Right renal cortex interstitium (tissue), 3 donors: Measurements from ENCODE around the gene GON4L. TPM values are rescaled to one million over a fixed set of nuclear protein-coding genes. Genes with fewer than 3 reads are reported as not detected.
A peak's percentile ranks its signal among the peaks of the same experiment; 100 is the strongest.
"Not testable (repeated sequence)": the region's sequence is repeated elsewhere in the genome, so short reads cannot be mapped to it uniquely, and the experiment has no call there.

ENCODE experiments used
- DNase-seq, 3 donors: peaks; one replicate each; pipeline ENCODE4 v3.0.0-alpha.2; 2013; ENCODE audit warnings: low read depth in 3 of 3, low spot score in 2 of 3
- polyA plus RNA-seq, 3 donors: library from polyadenylated mRNA; unstranded; fragments of 120-200 nt; gene quantifications; one replicate each; pipeline ENCODE4 v1.2.1, GENCODE V29; 2013; ENCODE audit not compliant: insufficient read length in 3 of 3

GON4L gene
- polyA plus RNA-seq, 3 donors = 37.9 to 47.9 (median 40.0) TPM

DNA sequence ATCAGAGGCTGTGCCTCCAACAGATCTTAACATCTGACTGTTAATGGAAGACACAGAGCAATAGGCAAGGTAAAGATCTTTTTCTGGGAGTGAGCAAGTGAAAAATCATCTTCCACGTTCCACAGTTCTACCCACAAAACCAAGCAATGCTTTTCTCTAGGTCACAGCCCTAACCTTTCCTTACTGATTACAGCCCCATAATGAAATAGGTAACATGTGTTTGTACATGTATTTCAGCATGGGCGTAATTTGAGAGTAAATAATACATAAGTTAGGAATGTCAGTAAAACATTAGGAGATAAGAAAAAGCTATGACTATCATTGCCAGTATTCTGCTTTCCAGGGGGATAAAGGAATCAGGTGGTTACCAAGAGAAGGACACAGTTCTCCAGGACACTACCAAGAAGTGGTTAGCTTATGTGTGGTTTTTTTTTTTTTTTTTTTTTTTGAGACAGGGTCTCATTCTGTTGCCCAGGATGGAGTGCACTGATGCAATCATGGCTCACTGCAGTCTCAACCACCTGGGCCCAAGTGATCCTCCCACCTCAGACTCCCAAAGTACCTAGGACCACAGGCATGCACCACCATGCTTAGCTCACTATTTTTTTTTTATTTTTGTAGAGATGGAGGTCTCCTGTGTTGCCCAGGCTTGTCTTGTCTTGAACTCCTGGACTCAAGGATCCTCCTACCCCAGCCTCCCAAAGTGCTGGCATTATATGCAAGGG, 96.1 kb downstream of the GON4L start:
- no peak for DNase-seq

DNA sequence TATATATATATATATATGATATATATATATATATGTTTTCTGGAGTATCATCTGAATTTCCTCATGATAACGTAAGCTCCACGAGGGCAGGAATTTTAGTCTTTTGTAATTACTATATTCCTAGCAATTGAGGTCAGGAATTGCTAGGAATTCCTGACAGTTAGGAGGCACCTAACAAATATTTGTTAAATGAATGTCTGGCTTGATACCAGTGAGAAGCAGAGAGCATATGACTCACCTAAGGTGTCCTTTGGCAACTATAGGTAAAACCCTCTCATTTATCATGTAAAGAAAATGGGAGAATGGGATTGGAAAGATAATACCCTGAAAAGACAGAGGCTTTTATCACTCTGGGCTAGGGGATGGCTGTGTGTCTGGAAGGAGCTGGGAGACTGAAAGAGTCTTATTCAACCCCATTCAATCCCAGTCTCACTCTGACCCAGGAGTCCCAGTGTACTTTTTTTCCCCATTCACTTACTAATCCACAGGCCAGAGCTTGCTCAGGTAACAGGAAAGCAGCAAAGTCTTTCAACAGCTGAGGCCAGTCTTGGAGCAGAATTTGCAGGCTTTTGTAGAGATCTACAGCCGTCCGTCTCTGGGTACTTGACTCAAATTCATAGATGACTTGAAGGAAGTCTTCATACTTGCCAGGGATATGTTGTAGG, 96.9 kb downstream of the GON4L start:
- DNase-seq = no peak

DNA sequence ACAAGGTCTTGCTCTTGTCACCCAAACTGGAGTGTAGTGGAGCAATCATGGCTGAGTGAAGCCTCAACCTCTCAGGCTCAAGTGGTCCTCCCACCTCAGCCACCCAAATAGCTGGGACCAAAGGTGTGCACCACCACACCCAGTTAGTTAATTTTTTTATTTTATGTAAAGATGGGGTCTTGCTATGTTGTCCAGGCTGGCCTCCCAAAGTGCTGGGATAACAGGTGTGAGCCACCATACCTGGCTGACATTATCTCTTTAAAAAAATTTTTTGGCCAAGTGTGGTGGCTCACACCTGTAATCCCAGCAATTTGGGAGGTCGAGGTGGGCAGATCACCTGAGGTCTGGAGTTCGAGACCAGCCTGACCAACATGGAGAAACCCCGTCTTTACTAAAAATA, 98.0 kb downstream of the GON4L start:
- DNase-seq = not testable (repeated sequence)

DNA sequence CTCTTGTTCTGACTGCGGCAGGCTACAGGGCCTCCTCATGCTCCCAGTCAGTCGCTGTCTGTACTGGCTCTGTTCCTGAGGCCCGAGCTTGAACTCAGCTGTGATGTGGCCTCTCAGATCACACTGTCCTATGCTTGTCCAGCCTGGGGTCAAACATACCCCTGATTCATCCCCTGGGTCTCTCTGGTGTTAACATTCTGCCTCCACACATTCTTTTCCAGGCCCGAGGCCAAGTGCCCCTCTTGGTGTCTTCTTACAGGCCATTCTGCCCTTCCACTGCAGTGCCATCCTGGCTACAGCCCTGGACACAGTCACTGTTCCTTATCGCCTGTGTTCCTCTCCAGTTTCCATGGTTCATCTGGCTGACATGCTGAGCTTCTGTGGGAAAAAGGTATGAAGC, 108.9 kb downstream of the GON4L start:
- DNase-seq = not testable (repeated sequence)

DNA sequence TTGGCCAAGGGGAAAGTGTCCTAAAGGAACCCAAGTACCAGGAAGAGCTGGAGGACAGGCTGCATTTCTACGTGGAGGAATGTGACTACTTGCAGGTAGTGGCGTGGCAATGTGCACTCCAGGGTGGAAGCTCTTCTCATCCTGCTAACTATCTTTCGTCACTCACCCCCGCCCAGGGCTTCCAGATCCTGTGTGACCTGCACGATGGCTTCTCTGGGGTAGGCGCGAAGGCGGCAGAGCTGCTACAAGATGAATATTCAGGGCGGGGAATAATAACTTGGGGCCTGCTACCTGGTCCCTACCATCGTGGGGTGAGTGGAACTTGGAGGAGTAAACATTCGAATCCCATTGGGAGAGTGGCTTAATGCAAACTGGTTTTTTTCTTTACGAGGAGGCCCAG, 109.4 kb downstream of the GON4L start:
- DNase-seq = not testable (repeated sequence)

DNA sequence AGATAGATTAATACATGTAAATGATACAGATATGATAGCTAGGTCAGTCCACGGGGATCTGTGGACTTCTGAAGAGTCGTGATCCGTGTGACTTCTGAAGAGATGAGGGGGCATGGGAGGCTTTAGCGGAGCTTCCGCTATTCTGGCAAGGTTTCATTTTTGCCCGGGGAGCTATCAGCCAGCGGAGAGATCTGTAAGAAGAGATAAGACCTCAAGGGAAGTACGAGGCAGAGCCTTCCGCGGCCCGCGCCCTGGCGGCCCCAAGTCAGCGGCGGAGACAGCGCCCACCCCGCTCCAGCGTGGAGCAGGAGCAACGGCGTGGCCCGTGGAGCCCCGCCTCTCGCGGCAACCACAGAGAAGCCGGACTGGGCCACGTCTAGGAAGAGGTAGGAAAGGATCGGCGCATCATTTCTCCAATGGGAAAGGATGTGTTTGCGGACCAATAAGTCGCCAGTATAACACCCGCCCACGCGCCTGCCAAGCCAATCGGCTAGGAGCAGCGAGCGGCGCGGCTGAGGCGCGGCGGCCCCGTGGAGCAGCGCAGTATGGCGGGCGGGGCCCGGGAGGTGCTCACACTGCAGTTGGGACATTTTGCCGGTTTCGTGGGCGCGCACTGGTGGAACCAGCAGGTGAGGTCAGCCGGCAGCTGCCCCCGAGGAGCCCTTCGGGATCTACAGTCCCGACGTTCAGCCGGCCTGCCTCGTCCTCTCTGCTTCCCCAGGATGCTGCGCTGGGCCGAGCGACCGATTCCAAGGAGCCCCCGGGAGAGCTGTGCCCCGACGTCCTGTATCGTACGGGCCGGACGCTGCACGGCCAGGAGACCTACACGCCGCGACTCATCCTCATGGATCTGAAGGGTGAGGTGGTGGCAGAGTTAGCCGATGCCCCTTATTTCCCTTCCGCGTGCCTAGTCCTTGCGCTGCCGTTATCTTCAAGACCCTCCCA, 111.5 kb downstream of the GON4L start:
- DNase-seq = peak; percentile 72 to 90 (median 85)

DNA sequence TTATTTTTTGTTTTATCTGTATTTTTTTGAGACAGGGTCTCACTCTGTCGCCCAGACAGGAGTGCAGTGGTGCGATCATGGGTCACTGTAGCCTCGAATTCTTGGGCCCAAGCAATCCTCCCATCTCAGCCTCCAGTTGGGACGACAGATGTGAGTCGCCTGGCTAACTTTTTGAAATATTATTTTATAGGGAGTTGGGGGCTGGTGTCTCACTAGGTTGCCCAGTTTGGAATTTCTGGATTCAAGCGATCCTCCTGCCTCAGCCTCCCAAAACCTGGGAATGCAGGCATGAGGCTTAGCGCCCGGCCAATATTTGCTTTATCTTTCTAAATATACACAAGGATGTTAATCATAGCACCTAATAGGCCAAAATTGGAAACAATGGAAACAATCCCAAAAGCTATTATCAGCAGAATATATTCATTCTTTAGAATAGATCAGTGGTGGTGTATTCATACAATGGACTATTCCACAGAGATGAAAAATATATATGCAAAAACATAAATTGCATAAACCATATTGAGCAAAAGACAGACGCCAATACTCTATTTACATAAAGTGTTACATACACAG, 112.2 kb downstream of the GON4L start:
- DNase-seq = no peak

DNA sequence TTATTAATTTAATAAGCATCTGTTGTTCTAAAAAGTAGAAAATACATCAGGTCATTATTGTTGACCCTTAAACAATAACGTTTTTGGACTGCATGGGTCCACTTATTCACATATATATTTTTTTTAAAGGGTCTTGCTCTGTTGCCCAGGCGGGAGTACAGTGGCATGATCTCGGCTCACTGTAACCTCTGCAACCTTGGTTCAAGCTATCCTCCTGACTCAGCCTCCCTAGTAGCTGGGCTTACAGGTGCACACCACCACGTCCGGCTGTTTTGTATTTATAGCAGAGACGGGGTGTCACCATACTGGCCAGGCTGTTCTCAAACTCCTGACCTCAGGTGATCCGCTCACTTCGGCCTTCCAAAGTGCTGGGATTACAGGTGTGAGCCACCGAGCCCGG, 115.1 kb downstream of the GON4L start:
- no peak for DNase-seq

DNA sequence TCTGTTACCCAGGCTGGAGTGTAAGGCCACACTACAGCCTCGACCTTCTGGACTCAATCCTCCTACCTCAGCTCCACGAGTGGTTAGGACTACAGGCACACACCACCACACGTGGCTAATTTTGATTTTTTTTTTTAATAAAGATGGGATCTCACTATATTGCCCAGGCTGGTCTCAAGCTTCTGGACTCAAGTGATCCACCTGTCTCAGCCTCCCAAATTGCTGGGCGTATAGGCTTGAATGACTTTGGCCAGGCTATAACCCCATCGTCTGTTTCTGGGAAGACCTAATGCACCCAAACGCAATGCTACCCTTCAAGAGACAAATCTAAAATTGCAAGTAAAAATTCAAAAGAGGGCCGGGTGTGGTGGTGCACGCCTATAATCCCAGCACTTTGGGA, 116.0 kb downstream of the GON4L start:
- DNase-seq = no peak

DNA sequence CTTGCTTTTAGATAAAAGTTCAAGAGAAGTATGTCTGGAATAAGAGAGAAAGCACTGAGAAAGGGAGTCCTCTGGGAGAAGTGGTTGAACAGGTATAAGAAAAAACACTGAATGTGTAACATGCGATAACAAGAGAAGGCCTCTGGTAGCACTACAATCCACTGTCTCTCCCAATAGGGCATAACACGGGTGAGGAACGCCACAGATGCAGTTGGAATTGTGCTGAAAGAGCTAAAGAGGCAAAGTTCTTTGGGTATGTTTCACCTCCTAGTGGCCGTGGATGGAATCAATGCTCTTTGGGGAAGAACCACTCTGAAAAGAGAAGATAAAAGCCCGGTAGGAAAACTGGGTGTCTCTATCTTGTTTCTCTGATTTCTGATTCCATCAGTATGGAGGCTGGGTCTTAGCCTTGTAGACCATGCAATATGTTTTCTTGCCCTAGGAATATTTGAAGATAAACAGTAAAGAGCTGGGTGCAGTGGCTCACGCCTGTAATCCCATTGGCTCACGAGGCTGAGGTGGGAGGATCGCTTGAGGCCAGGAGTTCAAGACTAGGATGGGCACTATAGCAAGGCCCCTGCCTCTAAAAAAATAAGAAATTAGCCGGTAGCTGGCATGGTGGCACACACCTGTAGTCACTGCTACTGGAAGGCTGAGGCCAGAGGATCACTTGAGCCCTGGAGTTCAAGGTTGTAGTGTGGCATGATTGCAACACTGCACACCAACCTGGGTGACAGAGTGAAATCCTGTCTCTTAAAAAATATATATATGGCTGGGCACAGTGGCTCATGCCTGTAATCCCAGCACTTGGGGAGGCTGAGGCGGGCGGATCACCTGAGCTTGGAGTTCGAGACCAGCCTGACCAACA, 127.7 kb downstream of the GON4L start:
- peak in 1 of 3 donors; percentile 41 for DNase-seq

DNA sequence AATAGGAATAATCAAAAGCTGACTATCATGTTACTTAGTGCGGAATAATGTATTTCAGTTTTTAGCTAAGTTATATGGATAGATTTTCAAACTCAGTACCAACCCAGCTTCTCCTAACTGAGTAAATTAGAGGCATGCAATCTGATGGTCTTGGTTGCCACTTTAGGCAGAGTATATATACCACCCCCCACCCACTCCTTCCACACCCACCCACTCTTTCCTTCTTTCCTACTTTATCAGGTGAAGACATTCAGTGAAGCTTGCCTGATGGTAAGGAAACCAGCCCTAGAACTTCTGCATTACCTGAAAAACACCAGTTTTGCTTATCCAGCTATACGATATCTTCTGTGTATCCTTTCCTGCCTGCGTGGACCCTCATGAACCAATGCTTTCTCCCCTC, 131.9 kb downstream of the GON4L start:
- no peak for DNase-seq

DNA sequence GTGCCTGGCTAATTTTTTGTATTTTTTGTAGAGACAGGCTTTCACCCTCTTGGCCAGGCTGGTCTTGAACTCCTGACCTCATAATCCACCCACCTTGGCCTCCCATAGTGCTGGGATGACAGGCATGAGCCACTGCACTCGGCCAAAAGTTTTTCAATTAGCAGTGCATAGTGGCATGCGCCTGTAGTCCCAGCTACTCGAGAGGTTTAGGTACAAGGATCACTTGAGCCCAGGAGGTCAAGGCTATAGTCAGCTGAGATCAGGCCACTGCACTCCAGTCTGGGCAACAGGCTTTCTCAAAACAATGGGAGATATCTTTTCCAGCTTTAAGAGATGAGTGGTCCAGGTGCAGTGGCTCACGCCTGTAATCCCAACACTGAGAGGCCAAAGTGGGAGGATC, 137.3 kb downstream of the GON4L start:
- no peak for DNase-seq

DNA sequence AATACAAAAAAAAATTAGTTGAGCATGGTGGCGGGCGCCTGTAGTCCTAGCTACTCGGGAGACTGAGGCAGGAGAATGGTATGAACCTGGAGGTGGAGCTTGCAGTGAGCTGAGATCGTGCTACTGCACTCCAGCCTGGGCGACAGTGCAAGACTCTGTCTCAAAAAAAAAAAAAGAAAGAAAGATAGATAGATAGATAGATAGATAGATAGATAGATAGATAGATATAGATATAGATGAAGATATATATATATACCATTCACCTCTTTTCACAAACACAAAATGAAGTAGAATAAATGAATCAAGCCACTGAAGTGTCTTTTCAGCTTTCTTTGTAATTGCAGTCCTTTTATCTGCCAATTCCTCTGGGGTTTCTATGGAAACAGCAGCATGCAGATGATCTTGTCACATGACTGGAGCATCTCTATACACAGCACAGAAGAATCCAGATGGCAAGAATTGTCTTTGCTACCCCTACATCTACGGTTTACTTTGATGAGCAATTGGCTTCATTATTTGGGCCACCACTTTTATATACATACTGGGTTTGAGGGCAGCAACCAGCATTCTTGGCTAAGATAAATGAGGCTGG, 138.4 kb downstream of the GON4L start:
- DNase-seq = not testable (repeated sequence)

DNA sequence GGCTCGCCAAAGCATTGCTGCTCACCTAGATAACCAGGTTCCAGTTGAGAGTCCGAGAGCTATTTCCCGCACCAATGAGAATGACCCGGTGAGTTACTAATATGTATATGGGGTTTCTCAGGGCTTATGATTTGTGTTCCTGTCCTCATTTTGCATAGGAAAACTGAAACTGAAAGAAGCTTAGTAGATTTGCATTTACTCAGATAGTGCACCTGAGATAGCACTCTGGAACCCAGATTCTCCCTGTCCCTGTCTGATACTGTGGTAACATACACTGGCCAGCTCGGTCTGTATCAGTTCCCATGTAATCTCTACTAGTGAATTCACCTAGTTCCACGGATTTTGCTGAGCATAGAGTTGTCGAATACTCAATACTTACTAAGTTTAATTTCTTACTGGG, 140.0 kb downstream of the GON4L start:
- no peak for DNase-seq

DNA sequence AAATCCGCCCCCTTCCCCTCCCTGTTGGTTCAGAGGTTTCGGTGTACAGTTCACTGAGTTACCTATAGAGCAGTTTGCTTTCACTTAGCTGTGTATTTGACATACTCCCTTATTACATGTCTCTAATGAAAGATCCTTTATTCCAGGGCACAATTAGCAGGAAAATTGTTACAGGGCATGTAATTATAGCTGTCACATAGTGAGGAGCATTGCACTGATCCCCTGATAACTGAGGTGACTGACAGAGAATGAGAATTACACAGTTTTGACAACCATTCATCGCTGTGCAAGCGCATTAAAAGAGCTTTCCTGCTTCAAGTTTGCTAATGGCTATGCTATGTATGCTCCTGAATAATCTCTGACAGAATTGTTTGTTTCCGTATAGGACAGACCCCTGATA, 141.2 kb downstream of the GON4L start:
- no peak for DNase-seq

DNA sequence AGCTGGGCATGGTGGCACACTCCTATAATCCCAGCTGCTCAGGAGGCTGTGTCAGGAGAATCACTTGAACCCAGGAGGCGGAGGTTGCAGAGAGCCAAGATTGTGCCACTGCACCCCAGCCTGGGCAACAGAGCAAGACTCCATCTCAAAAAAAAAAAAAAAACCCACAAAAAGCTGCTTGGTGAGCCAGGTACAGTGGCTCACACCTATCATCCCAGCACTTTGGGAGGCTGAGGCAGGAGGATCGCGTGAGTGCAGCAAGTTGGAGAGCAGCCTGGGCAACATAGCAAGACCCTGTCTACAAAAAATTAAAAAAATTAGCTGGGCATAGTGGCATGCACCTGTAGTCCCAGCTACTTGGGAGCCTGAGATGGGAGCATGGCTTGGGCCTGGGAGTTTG, 142.0 kb downstream of the GON4L start:
- not testable (repeated sequence) for DNase-seq

DNA sequence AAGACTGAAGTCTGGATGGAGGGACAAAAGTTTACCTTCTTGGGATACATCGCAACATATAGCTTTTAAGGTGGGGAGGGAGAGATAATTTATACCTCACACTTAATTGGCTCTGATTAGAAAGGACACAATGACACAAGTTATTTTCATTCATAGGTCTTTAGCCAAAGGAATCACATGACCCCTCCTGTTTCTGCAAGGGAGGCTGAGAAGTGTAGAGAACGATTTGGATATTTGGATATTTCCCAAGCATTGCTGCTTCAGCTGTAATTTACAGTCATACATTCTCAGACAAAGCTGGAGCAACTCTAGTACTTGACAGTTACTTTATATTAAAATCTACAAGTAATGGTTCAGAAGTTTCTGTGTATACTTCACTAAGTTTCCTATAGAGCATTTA, 143.9 kb downstream of the GON4L start:
- no peak for DNase-seq

DNA sequence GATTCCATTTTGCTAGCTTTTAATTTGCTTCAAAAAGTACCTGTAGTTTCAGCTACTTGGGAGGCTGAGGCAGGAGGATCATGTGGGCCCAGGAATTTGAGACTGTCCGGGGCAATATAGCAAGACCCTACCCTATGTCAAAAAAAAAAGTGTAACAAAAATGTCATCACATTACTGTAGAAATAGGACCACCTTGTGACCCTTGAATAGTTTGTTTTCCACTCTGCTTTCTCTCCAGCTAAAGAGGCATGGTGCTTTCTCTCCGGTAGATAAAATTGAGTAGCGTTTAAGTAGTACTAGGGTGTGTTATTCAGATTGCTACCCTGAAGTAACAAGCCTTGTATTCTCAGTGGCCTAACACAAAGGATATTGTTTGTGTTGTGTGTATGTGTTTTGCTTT, 144.4 kb downstream of the GON4L start:
- DNase-seq = not testable (repeated sequence)

DNA sequence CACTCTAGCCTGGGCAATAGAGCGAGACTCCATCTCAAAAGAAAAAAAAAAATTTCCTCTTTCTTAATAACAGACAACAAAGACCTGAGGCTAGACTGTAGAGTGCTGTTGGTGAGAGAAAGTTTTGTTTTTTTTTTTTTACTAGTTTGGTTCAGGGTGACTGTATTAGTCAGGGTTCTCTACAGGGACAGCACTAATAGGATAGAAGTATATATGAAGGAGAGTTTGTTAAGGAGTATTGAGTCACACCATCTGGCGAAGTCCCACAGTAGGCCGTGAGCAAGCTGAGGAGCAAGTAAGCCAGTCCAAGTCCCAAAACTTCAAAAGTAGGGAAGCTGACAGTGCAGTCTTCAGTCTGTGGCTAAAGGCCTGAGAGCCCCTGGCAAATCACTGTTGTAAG, 145.6 kb downstream of the GON4L start:
- not testable (repeated sequence) for DNase-seq

DNA sequence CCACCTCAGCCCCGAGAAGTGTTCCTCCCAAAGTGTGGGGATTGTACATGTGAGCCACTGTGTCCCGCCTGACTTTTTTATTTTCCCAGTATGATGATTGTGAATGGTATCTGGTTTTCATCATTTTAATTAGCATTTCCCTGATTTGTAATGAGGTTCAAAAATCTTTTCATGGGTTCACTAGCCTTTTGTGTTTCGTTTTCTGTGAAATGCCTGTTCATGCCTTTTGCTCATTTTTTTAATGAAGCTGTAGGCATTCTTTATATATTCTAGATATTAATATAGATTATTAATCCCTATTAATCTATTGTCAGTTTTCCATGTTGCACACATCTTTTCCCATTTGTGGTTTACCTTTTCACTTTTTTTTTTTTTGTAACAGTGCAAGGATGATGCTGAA, 147.6 kb downstream of the GON4L start:
- DNase-seq = no peak
